Umbilical cord (tissue), 2 donors: ENCODE results near the gene PODXL2. TPM values are rescaled to one million over a fixed set of nuclear protein-coding genes. Genes with fewer than 3 reads are reported as not detected.

Experiments
- DNase-seq: peaks from one replicate; pipeline ENCODE4 v3.0.0-alpha.2; 2015; ENCODE audit warnings: low spot score
- total RNA-seq: library from RNA; depleted of rRNA; stranded (reverse); fragments of >200 nt; gene quantifications from one replicate; pipeline ENCODE4 v1.2.3, GENCODE V29; 2014; ENCODE audit warnings: low replicate concordance; ENCODE audit not compliant: insufficient read depth

The PODXL2 gene
- total RNA-seq, 1 donor from 2014 or later, result 0.72 TPM

DNA sequence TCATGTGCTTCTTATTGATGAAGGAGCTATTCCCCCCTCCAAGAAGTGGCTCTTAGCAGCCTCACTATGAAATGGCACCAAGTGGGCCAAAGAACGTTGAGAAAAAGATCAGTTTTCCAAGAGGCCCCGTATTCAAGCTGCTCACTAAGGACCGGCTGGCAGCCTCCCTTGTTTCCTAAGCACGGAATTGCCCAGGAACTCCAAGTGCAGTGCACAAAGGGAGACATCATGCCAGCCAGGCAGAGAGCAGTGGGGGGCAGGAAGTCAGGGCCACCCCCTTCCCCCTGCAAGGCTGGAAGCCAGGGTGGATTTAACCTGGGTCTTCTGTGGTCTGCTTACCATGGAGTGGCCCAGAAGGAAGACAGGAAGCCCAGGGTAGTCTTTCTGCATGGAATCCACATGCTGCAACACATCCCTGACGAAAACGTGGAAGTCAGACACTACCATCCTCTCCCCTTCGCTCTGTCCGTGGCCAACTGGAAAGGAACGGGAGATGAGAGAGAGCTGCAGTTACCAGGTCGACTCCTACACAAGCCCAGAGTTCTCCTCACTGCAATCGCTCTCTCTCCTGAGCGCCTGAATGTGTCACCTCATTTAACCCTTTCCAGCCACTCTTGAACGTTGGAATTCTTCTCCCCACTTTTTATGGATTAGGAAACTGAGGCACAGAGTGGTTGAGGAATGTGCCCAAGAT, 93.3 kb downstream of the PODXL2 start:
- no peak for DNase-seq

Other genes starting within 250 kb of the PODXL2 start
- 29.1 TPM for gene TPRA1, start 38.5 kb upstream of the PODXL2 start, total RNA-seq
- 51.5 TPM for gene MCM2, start 30.8 kb upstream of the PODXL2 start, total RNA-seq
- 13.0 TPM for gene ABTB1, start 43.8 kb downstream of the PODXL2 start, total RNA-seq
- 35.2 TPM for gene MGLL, start 193.3 kb downstream of the PODXL2 start, total RNA-seq